PC-9 (cell line): ENCODE results near the gene OR2AG1.

Experiments
- CTCF ChIP-seq: fragments of 200-600 bp; sonication (generic); conservative IDR thresholded peaks from 2 replicates; pipeline ENCODE4 v1.6.1; 2017; ENCODE audit warnings: mixed run types, antibody characterized with exemption, mild to moderate bottlenecking, moderate library complexity
- EZH2 ChIP-seq: fragments of 200-600 bp; sonication (generic); IDR thresholded peaks from 2 replicates; pipeline ENCODE4 v1.8.0; 2017; ENCODE audit warnings: antibody characterized with exemption, low read depth

DNA sequence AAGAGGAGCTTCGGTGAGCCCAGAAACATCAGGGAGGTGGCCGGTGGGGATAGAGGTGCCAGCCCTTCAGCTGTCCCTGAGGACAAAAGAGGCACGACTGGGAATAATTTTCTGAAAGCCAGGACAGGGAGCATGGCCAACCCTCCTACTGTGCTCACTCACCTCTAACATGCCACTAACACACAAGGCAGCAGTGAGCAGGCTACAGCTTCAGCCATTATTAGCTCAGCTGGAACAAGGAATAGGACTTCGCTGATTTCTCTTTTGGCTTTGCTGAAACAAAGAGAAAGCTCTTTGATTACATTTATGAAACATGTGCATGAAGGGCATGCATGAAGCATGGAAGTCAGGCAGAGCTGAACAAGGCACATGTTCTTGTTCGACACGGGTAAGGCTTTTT lies 50.5 kb downstream of the OR2AG1 start:
- TF ChIP-seq CTCF, result no peak
- no peak for TF ChIP-seq EZH2
